ENCODE data around the gene KCNG2.

KCNG2 gene

GRCh38 chr18:79769698-79770500 lies 27.8 kb upstream of the KCNG2 start:
- DNase-seq: no peak

DNA sequence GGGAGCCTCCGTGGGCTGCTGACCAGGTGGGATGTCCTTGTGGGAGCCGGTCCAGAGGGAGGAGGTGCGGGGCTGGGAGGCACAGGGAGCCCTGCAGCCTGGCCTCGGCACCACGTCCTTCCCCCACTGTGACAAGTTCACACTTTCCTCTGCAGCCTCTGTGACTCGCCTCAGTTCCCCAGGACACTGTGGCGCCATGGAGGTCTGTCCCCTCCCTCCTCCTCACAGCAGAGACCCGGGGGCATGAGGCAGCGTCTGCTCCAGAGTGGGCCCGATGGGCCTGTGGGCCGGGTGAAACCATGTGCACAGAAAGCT lies 27.3 kb upstream of the KCNG2 start:
- DNase-seq: no peak

- DNase-seq: no peak
Measured at GRCh38 chr18:79770826-79771225, 26.9 kb upstream of the KCNG2 start.

- no peak for DNase-seq
Measured at GRCh38 chr18:79771446-79772107, 26.2 kb upstream of the KCNG2 start.

DNA sequence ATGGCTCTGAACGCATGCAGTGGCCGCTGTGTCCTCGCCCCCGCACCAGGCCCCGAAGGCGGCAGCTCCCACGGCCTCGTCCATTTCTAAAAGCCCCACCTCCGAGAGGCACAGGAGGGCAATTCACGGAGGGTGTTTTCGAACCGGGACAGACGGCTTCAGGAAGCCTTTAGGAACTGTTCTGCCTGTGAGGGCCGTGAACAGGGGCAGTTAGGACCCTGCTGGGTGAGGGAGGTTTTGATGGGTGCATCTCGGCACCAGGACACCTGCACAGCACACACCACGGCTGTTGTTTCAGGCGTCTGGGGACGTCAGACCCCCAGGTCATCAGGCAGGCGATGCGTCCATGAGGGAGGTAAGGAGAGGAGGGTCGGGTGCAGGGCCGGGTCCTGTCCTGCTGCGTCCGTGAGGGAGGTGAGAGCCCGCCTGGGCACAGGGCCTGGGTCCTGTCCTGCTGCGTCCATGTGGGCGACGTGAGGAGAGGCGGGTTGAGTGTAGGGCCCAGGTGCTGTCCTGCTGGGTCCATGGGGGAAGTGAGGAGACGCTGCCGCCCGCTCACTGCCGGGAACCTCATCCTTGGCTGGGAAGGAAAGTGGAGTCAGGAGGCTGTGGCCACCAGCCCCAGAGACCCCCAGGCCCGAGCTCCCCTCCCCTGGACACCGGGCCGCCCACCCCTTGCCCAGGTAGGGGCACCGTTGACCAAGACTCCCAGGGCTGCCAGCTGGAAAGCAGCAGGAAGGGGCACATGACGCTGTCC lies 25.5 kb upstream of the KCNG2 start:
- no peak for DNase-seq

- DNase-seq: no peak
Measured at GRCh38 chr18:79772865-79773696, 24.7 kb upstream of the KCNG2 start.

DNA sequence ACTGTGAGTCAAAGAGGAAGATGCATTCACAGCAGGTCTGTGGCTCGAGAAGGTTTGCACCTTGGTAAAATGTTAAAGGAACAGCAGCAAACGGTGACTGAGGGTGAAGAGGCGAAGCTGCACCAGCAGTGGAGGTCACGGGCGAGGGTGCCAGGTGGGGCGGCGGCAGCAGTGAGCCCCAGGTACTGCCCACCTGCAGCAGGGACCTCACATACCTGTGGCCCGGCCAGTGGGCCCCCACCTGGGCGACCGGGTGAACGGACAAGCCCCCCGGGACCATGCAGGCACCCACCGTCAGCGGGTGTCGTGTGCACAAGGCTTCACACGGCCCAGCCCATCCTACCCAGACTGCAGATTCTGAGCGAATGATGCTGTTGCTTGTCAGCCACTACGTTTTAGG lies 23.6 kb upstream of the KCNG2 start:
- DNase-seq: no peak

- DNase-seq: no peak
Measured at GRCh38 chr18:79775441-79776221, 22.1 kb upstream of the KCNG2 start.

- DNase-seq: no peak
Measured at GRCh38 chr18:79776674-79777073, 21.1 kb upstream of the KCNG2 start.

DNA sequence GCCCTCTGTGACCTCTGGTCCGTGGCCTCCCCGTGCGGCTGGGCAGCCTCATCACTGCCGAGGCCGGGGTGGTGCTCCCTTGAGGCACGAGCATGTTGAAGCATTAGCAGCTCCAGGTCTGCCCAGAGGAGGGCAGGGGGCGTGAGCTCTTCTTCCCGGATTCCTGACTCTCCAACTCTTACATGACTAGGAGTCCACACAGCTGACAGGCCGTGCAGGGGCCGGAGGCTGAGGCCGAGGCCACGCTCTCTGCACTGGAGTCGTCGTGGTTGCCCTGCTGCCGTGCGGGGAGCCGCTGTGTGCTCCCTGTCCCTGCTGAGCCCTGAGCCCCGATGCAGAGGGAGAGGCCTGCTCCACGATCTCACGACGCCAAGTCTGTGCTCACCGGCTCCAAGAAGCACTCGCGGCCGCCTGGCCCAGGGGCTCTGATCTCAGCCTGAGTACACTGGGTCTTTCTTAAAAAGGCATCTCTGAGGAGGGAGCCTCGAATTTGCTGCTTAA lies 19.4 kb upstream of the KCNG2 start:
- no peak for DNase-seq

- DNase-seq: no peak
Measured at GRCh38 chr18:79779021-79779699, 18.6 kb upstream of the KCNG2 start.

DNA sequence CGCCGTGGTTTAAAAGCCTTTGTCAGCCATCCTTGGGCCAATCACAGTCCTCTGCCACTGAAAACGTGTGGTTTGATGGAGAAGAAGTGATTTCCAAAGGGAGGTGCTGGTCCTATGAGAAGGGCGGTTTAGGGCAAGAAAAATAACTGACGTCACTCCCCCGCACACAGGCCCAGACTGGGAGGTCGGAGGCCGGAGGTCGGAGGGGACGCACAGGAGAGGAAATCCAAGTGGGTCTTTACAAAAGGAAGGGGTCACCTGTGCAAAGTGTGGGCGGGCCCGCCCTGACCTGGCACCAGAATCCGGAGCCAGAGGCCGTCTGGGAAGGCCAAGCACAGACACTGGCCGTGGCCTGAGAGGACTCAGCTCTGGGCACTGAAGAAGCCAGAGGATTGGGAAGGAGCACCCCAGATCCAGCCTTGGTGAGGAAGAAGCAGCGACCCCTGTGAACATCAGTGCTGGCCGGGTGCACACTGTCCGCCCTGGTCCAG lies 18.0 kb upstream of the KCNG2 start:
- DNase-seq: no peak

GRCh38 chr18:79780547-79780946 lies 17.2 kb upstream of the KCNG2 start:
- DNase-seq: no peak

- DNase-seq: no peak
Measured at GRCh38 chr18:79781331-79781941, 16.3 kb upstream of the KCNG2 start.

- no peak for DNase-seq
Measured at GRCh38 chr18:79782566-79783308, 15.0 kb upstream of the KCNG2 start.

DNA sequence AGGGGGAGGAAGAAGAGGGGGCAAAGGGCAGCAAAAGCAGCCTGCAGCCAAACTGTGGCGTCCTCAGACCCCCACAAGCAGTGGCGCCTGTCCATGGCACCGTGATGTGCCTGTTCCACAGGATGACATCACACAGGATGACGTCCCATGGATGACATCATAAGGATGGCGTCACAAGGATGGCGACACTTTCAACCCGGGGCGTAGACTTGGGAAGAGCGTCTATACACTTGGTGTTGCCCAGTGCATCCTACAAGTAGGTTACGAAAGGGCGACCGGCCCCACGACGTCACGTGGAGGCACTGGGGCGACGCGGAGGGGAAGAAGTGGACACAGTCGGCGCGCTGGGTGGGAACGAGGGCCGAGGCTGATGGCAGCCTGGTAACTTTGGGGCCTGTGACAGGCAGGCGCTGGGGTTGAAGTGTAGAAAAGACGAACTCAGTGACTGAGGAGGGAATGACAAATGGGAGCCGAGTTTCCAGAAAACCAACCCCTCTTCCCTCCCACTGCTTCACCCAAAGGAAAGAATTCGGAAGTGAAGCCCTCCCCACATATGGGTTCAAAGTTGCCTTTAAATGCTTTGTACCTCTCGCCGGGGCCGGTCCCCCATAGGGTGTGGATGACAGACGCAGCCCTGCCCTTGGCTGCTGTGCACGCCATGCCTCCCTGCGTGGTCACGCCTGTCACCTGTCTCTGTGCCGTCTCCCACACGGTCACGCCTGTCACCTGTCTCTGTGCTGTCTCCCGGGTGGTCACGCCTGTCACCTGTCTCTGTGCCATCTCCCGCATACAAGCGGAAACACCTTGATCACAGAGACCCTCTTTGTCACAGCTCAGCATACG lies 13.4 kb upstream of the KCNG2 start:
- DNase-seq: no peak

DNA sequence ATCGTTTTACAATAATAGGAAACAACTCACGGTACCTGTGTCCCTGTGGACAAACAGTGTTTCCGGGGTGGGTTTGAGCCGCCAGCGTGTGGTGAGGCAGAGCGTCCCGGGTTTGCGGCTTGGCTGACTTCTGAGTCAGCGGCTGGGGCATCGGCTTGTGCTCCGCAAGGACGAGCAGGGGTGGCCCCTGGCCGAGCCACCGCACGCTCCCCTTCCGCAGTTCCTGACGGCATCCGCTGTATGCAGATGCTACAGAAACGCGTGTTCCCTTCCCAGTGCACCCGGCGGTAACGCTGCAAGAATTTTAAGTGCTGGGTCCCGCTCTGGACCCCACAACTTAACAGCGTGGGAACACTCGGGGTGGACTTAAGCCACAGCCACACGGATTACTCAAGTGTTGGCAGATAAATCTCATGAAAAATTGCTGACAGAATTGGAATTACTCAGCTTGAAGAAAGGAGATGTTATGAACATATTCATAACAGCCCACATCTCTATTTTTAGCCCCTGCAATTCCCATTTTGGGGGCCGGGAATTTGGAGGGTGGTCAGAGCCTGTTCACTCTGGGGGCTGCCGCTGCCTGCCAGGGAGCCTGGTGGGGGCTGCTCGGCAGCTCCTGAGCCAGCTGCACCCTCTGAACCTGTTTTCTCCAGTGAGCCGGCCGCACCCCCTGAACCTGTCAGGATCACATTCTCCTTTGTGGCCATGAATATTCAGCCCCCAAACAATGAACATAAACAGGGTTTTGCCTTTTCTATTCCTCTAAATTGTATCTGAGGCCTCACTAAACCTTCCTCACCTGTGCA lies 12.6 kb upstream of the KCNG2 start:
- DNase-seq: no peak

GRCh38 chr18:79785831-79786230 lies 11.9 kb upstream of the KCNG2 start:
- no peak for DNase-seq
